Measurements from ENCODE around the gene NAP1L1.

Gene NAP1L1

DNA sequence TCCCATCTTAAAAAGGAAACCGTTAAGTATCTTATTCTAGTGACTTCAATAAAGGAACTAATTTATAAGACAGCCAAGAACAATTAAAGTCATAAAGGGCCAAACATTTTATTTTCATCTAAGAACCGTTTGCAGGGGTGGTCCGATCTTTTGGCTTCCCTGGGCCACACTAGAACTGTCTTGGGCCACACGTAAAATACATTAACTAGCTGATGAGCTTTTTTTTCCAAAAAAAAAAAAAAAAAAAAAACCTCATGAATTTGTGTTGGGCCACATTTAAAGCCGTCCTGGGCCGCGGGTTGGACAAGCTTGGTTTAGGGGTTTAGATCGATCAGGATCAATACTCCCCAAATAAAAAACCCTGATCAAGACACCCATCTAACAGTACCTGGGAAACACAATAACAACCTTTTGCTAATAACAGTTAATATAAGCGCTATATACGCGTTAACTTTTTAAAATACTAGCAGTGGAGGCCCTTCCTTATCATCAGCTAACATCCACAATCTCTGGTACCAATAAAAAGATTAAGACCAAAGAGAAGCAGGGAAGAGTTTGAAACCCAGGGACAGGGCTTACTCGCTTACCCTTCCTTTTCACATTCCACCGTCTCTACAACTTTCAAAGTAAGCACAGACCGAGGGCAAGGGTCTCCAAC lies 1.1 kb downstream of the NAP1L1 start:
- DNase-seq = no peak

DNA sequence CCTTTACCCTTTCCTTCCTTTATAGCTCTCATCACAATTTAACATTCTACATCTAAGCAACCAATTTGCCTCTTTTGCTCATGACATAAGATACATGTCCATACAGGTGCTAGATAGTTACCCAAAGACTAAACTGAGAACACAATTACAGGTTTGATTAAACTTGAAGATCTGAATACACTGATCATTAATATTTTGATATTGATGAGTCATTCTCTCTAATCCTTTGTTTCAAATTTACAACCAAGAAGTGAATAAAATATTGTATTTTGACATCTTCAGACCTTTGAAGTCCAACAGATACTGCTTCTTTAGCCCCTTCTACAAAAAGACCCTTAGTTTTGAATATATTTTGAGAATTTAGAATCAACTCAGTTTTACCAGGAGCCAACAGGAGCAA lies 2.6 kb downstream of the NAP1L1 start:
- no peak for DNase-seq

DNA sequence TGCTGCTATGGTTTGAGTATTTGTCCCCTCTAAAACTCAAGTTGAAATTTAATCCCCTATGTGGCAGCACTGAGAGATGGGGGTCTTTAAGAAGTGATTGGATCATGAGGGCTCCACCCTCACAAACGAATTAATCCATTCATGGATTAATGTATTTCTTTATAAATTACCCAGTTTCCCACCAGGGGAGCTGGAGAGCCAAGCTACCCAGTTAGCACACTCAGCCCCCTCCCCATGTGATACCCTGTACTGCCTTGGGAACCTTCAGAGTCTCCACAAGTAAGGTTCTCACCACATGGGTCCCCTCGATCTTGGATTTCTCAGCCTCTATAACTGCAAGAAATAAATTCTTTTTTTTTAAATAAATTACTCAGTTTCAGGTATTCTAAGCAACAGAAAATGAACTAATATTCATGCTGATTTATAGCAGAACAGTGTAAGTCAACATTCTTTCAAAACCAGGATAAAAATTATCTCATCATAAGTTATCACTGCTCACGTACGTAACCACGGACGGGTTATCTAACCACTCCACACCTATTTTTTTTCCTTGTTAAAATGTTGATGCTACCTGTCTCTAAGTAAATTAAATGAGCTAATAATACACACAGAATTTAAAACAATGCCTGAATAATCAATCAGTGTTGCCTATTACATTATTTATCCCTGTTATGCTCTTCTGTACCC lies 3.6 kb downstream of the NAP1L1 start:
- no peak for DNase-seq

DNA sequence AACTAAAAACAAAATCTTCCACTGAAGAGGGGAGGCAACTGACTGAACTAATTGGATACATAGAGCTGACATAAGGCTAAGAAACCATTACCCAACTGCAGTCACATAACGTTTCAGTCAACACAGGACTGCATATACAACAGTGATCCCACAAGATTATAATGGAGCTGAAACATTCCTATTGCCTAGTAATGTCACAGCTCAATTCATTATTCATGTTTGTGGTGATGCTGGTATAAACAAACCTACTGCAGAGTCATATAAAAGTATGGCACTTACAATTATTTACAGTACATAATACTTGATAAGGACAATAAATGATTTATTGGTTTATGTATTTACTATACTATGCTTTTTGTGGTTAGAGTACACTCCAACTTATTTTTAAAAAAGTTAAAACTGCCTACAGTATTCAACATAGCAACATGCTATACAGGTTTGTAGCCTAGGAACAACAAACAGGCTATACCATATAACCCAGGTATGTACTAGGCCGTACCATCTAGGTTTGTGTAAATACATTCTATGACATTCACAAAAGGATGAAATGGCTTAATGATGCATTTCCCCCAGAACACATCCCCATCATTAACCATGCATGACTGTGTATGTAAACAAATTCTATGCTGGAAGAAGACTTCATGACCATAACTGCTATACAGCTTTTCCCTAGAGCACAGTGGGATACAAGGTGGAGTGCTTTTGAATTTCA lies 4.3 kb downstream of the NAP1L1 start:
- DNase-seq = no peak

DNA sequence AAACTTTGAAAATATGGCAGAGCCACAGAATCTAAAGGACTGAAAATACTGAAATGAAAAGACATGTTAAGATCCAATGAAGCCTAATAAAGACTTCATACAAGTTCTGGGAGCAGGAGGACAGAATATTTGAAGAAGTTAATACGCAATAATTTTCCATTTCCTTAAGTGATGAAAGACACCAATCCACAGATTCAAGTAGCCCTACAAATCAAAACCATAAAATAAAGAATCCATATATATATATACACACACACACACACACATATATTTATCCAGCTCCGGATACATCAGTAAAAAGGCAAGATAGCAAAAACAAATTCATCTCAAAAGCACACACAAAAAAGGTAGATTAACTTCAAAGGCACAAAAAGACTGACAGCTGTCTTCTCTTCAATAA lies 5.7 kb downstream of the NAP1L1 start:
- no peak for DNase-seq

DNA sequence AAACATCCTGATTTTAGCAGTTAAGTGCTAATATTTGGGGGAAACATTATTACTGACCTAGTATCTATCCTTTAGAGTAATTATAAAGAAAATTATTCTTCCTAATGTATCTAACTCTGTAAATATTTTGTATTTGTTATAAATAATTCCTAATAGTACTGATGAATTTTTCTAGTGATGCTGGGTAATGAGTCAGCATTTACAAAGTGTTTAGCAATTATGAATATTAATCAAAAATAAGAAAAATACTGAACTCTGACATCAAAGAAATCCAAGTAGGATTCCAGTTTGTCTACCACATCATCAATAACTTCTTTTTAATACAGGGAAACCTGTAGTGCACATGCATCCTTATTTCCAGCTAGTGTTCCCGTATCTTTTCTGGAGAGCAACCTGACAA lies 9.0 kb downstream of the NAP1L1 start:
- DNase-seq = no peak

DNA sequence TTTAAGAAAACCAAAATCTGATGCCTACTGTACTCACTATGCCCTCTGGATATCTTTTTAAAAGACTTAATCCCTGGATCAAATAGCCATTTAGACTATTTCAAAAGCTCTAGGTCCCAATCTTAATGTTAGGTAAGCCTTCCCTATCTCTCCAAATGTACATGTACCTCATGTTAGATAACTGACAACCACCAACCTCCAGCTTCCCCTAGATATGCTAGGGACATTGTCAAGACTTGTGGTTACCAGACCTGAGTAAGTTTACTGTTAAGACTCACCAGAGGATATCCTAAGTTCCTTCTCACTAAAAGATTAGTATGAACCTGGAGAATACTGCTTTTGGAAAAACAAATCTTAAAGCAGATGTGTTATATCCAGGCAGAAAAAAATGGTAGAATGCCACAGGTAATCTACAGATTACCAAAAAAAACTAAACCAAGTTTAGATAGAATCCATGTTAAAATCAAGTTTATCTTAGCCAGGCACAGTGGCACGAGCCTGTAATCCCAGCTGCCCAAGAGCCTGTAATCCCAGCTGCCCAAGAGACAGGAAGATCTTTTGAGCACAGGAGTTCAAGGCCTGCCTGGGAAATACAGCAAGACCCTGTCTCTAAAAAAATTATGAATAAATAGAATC lies 9.7 kb downstream of the NAP1L1 start:
- DNase-seq = no peak

DNA sequence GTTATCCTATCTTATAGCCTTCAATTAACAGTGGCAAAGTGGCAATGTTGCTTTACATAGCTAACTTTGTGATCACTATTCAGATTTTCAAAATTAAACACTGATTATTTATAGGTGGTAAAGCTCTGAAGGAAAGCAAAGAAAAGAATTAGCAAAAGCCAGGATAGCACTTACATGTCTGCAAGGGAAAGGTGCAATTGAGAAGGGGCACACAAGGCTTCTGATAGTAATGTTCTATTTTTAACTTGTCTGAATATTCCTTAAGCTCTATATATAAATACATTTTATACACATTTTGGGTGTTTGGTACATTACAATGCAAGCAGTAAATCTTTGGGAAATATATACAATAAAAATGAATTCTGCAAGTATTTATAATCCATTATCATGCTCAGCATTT lies 10.9 kb downstream of the NAP1L1 start:
- no peak for DNase-seq

DNA sequence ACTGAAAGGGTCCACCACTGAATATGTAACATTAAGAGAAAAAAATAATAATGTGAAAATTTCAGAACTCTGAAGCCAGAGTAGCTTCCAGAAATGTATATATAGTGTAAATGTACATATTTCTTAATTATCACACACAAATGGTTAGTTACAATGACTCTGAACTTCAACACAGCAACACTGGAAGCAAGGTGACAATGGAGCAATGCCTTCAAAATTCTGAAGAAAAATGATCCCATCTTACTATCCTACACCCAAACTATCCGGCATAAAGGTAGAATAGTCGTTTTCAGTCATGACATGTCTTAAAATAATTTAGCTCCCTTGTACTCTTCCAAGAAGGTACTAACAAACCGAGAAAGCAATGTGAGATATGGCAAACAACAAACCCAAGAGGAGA lies 11.9 kb downstream of the NAP1L1 start:
- DNase-seq = no peak

DNA sequence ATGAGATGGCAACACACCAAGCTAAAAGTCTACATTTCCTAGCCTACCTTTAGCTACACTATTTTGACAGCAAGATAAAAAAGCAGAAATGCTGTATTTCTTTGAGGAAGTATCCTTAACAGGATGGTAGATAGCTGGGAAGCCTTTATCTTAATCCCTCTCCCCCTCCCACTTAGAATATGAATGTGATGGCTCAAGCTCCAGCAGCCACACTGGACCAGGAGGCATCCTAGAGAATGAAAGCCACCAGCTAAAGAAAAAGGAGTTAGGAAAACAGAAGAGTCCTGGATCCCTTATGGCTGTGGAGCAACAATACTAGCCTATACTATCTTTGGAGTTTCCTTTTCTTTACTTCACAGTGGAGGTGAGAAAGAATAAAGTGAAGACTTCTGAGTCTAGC lies 15.1 kb downstream of the NAP1L1 start:
- no peak for DNase-seq

DNA sequence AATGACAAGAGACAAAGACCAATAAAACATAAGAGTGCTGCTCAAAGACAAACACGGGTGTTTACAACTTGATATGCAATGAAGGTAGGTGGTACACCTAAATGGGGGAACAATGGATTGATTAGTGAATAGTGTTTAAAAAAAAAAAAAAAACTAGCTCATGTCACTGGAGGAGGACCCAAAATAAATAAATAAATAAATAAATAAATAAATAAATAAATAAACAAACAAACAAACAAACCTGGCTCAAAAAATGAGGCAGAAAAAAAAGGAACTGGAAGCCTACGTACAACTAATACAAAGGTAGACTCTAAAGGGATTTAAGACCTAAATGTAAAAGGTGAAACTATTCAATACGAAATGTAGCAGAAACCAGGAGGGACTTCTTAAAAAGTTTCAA lies 18.6 kb downstream of the NAP1L1 start:
- no peak for DNase-seq

DNA sequence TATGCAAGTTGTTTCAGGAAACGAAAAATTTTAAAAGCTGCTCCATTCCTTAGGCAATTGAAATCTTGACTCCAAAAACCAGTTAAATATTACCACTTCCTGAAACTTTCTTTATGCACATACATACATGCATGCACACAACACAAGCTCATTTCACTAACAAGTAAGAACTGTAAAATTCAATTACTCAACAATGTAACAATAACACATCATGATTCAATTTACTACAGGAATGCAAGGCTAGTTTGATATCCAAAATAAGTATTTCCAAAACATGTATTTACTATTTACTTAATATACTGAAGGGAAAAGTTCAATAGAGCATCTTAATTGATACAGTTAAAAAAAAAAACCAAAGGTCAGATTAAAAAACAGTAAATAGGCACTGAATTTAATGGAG lies 19.6 kb downstream of the NAP1L1 start:
- no peak for DNase-seq

DNA sequence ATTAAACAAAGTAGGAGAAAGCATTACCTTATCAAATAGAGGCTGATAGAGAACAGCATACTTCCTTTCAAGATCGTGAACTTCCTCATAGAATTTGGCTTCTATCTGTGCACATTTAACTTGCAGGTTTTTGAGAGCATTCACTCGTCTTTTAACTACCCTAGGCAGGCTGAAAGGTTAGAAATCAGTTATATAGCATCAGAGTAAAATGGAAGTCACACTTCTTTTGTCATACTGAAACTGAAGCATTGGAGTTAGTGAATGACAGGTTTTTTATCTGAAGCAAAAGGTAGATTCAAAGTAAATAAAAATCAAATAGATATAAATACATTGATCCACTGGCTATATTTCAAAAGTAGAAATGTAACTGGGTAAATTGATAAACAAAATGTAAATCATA lies 24.4 kb downstream of the NAP1L1 start:
- DNase-seq = no peak

DNA sequence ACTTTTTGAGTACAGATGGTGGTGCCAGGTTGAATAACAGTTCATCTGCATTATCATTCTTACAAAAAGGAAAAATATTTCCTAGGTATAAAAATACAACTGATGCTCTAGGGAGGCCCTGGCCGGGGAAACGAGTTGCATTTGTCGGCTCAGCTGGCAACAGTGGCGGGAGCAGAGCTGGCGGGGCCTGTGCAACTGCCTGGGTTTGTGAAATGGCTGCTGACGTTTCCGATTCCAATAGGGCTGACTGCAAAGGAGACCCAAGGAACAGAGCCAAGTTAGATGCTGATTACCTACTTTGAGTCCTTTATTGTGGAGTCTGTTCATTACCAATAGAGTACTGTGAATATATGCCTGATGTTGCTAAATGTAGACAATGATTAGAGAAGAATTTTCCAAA lies 27.2 kb downstream of the NAP1L1 start:
- DNase-seq = no peak

DNA sequence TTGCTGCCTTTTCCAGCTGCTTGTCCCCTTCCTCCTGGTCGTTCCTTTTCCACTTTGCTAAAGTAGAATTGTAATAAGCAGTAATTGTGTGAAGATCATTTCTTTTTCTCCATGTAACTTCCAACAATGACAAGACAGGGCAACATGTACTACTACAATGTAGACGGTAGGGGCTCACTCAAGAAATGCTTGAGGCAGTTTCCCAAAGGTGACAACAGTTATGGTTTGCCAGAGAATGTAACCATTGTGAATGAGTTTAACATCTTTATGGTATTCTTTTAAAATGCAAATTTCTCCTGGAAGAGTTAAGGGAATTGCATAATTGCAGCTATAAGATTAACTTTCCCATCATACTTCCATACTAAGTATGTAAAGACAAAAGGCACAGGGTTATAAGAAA lies 29.1 kb downstream of the NAP1L1 start:
- DNase-seq = no peak

DNA sequence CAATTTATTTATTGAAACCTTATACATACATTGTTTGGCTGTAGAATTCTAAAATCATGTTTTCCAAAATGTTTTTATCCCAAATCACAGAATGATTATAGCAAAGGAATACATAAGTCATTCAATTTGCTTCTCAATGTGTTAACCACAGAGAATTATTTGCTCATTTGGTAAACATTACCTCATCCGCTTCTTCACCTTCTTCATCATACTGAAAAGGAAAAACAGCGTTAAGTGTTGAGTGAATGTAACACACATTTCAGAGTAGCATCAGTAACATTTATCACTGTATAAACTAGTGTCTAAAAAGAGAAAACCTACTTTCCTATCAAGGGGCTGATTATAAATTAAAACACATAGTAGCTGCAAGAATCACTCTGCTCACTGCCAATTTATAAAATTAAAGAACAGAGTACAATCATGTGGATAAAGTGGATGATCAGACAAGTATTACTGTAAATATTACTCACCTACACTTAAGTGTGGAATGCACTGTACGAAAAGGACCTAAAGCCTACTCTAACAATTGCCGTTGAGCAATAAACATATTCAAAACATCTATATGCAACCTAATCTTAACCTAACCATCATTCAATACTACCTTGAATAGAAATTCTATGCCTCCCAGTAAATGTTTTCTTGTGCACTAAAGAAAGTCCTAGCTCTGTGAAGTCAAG lies 34.8 kb downstream of the NAP1L1 start:
- DNase-seq = no peak

DNA sequence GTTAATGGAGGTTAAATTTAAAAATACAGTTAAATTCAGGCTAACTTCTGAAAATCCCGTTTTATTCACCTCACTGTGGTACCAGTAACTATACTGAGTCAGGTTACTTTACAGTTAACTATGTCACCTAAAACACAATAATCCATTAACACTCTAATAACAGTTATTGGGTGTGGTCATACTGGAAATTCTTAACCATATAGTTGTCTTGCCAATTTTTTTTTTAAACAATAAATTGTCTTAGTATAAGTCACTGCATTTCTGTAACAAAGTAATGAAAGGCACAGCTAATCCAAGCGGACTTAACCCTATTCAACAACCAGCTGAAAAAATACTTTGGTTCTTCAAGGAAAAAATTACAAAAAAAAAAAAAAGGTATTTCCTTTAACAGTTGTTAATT lies 36.7 kb downstream of the NAP1L1 start:
- DNase-seq = no peak

DNA sequence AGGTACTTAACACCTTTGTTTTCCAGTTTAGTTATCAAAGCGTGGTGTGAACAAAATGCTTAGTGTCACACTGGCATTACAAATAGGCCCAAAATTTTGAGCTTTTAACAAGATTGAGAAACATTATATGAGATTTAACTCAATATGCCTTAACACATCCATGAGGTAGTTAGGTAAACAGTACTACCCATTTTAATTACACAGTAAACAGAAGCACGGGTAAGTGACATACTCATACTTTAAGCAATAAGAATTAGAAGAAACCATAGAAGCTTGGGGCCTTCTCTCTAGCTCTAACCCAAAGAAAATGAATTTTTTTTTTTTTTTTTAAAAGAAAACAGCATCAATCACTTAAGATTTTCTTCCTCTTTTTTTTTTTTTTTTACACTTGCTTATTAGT lies 37.4 kb downstream of the NAP1L1 start:
- DNase-seq = no peak

DNA sequence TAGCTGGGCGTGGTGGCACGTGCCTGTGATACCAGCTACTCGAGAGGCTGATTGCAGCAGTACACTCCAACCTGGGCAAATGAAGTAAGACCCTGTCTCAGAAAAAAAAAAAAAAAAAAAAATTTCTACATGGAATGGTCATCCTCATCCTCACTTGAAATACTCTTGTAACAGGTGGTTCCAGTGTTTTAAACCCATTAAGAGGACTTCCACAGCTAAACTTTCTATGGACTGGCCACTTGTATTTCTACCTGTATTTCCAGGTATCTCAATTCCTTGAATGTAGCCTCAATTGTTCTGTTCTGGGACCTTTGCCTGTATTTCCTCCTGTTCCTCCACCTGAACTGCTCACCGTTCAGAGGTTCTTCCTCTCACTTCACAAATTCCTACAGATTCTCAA lies 41.1 kb downstream of the NAP1L1 start:
- no peak for DNase-seq

DNA sequence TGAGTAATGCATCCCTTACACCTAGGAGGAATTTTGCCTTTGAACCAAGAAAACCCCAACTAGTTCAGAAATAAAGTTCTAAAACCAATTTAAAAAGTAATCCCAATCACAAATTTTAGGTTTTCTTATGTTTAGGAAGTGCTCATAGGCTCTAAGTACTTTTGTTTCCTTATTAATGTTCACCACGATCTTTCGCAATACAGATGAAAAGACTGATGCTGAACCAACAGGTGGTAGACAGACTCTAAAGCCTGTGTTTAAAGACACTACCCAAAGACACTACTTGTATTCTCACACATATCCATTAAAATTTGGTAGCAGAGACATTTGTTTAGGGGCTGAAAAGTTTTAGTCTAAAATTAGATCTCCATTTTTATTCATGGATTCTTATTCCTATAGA lies 42.3 kb downstream of the NAP1L1 start:
- DNase-seq = no peak

DNA sequence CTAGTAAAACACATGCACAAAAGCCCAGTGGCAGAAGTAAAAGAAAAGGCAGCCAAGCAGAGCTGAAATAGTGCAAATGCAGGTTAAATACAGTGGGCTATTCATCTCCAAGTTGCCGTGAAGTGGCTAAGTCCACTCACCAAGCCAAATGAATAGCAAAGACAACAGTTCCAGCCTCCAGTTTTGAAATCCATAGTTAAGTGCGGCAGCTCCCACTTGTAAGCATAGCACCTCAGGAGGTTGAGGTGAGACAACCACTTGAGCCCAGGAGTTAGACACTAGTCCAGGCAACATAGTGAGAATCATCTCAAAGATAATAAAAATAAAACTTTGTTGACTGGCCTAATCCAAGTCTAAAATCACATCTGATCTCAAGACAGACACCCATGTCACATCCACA lies 43.1 kb downstream of the NAP1L1 start:
- DNase-seq = no peak

DNA sequence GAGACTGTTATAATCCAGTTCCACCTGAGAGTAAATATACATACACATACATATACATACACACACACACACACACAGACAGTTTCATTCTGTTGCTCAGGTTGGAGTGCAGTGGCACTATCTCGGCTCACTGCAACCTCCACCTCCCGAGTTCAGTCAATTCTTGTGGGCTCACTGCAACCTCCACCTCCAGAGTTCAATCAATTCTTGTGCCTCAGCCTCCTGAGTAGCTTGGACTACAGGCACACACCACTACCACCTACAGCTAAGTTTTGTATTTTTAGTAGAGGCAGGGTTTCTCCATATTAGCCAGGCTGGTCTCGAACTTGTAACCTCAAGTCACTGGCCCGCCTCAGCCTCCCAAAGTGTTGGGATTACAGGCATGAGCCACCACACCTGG lies 44.0 kb downstream of the NAP1L1 start:
- no peak for DNase-seq

DNA sequence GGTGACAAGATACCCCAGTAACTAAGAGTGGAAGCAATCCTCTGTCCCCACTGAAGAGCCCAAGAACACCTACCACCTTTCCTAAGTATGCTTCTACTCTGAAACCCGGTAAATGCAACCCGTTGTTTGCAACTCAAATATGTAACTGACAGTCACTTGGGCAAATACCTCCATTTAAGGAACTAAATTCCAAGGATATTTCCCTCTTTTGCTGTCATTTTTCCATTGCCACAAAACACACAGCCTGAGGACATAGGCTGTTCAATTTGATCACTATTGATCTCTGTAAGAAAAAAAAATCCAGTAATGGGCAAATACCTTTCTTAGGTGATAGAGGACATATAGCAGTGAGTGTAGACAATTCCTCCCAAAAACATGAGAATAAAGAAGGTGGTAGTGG lies 46.3 kb downstream of the NAP1L1 start:
- DNase-seq = no peak

All from activated CD4-positive, CD25-positive, alpha-beta regulatory T cell treated with anti-CD3 and anti-CD28 coated beads, Interleukin-2, amount 50 U/mL, for 72 hours (primary cell).